Activated T-cell treated with anti-CD3 and anti-CD28 coated beads for 1 hour (primary cell): ENCODE results near the gene TBX18.

Source experiments
- DNase-seq: peaks from one replicate; pipeline ENCODE4 v3.0.0-alpha.2; 2020; ENCODE audit warnings: low read depth

TBX18 gene

GRCh38 chr6:84772428-84773132 lies 8.2 kb upstream of the TBX18 start:
- DNase-seq = no peak

- no peak for DNase-seq
These were observed 7.5 kb upstream of the TBX18 start for GRCh38 chr6:84771756-84772356.

- DNase-seq = no peak
These were observed 6.8 kb upstream of the TBX18 start for GRCh38 chr6:84771125-84771755.

- DNase-seq = no peak
These were observed 6.1 kb upstream of the TBX18 start for GRCh38 chr6:84770521-84770920.

GRCh38 chr6:84769306-84769705 lies 4.9 kb upstream of the TBX18 start:
- DNase-seq = no peak

- no peak for DNase-seq
These were observed 4.2 kb upstream of the TBX18 start for GRCh38 chr6:84768442-84769174.

GRCh38 chr6:84767526-84768201 lies 3.3 kb upstream of the TBX18 start:
- DNase-seq = no peak

GRCh38 chr6:84766799-84767525 lies 2.6 kb upstream of the TBX18 start:
- DNase-seq = no peak

- DNase-seq = no peak
These were observed 1.9 kb upstream of the TBX18 start for GRCh38 chr6:84766118-84766798.

GRCh38 chr6:84763886-84764331 lies 489 bp downstream of the TBX18 start:
- no peak for DNase-seq

GRCh38 chr6:84763003-84763885 lies 1.2 kb downstream of the TBX18 start:
- DNase-seq = no peak

GRCh38 chr6:84762220-84763002 lies 2.0 kb downstream of the TBX18 start:
- no peak for DNase-seq

GRCh38 chr6:84758486-84758885 lies 5.9 kb downstream of the TBX18 start:
- no peak for DNase-seq

- no peak for DNase-seq
These were observed 7.5 kb downstream of the TBX18 start for GRCh38 chr6:84756877-84757276.

GRCh38 chr6:84756466-84756865 lies 7.9 kb downstream of the TBX18 start:
- DNase-seq = no peak

- no peak for DNase-seq
These were observed 11.2 kb downstream of the TBX18 start for GRCh38 chr6:84753173-84753572.

GRCh38 chr6:84752118-84752850 lies 12.1 kb downstream of the TBX18 start:
- DNase-seq = no peak

GRCh38 chr6:84749181-84749580 lies 15.2 kb downstream of the TBX18 start:
- no peak for DNase-seq
